GM21515 (cell line): ENCODE results near the gene NPIPB5.
"Not testable (repeated sequence)": the region's sequence is repeated elsewhere in the genome, so short reads cannot be mapped to it uniquely, and the experiment has no call there.

ENCODE experiments used
- ATAC-seq: cut with Tn5 transposase; IDR thresholded peaks from one replicate; pipeline ENCODE4 v1.9.1; 2021; ENCODE audit not compliant: unreplicated experiment

Gene NPIPB5

GRCh38 chr16:22510591-22510990 lies at the start of gene NPIPB5:
TSS of gene NPIPB5 (plus strand) at chr16:22510891. CDS start at chr16:22513802, 2,911 bp downstream.
- not testable (repeated sequence) for ATAC-seq

- not testable (repeated sequence) for ATAC-seq
These were observed 41.8 kb upstream of the NPIPB5 start for GRCh38 chr16:22468846-22469245.

- not testable (repeated sequence) for ATAC-seq
These were observed 27.3 kb downstream of the NPIPB5 start for GRCh38 chr16:22537996-22538395.

GRCh38 chr16:22544809-22545208 lies 34.1 kb downstream of the NPIPB5 start:
- not testable (repeated sequence) for ATAC-seq

GRCh38 chr16:22546630-22547029 lies 35.9 kb downstream of the NPIPB5 start:
- ATAC-seq, result not testable (repeated sequence)

GRCh38 chr16:22547170-22547765 lies 36.6 kb downstream of the NPIPB5 start:
- not testable (repeated sequence) for ATAC-seq

GRCh38 chr16:22549853-22550252 lies 39.2 kb downstream of the NPIPB5 start:
- not testable (repeated sequence) for ATAC-seq

GRCh38 chr16:22551143-22551542 lies 40.5 kb downstream of the NPIPB5 start:
- not testable (repeated sequence) for ATAC-seq

- ATAC-seq, result not testable (repeated sequence)
These were observed 41.0 kb downstream of the NPIPB5 start for GRCh38 chr16:22551651-22552050.

GRCh38 chr16:22556759-22557158 lies 46.1 kb downstream of the NPIPB5 start:
- not testable (repeated sequence) for ATAC-seq
